Glutamatergic neuron (in vitro differentiated cells): ENCODE results near the gene CFLAR. TPM values are rescaled to one million over a fixed set of nuclear protein-coding genes. Genes with fewer than 3 reads are reported as not detected.

Source experiments
- DNase-seq: peaks from one replicate; pipeline ENCODE4 v3.0.0; 2022
- H3K27ac Mint-ChIP-seq: one replicate; pipeline ENCODE4 v1.8.0; 2020; ENCODE audit warnings: mild to moderate bottlenecking, mixed read lengths, inconsistent platforms; ENCODE audit not compliant: unreplicated experiment
- H3K27me3 Mint-ChIP-seq: one replicate; pipeline ENCODE4 v1.8.0; 2020; ENCODE audit warnings: mild to moderate bottlenecking, moderate library complexity, mixed read lengths, inconsistent platforms; ENCODE audit not compliant: unreplicated experiment
- H3K36me3 Mint-ChIP-seq: one replicate; pipeline ENCODE4 v1.8.0; 2020; ENCODE audit warnings: mild to moderate bottlenecking, mixed read lengths, inconsistent platforms; ENCODE audit not compliant: unreplicated experiment
- H3K4me1 Mint-ChIP-seq: one replicate; pipeline ENCODE4 v1.8.0; 2020; ENCODE audit warnings: mild to moderate bottlenecking, low read depth, mixed read lengths, inconsistent platforms; ENCODE audit not compliant: unreplicated experiment
- H3K4me3 Mint-ChIP-seq: one replicate; pipeline ENCODE4 v1.8.0; 2020; ENCODE audit warnings: mild to moderate bottlenecking, mixed read lengths, inconsistent platforms; ENCODE audit not compliant: unreplicated experiment
- H3K9me3 Mint-ChIP-seq: one replicate; pipeline ENCODE4 v1.8.0; 2020; ENCODE audit warnings: mild to moderate bottlenecking, moderate library complexity, mixed read lengths, inconsistent platforms; ENCODE audit not compliant: unreplicated experiment
- CTCF ChIP-seq: fragments of 200-600 bp; sonication (generic); IDR thresholded peaks from one replicate; pipeline ENCODE4 v1.5.0; 2021; ENCODE audit not compliant: partially characterized antibody, unreplicated experiment
- total RNA-seq: library from RNA; stranded (reverse); fragmentation: NEBNext Ultra II Directional; extraction: Animal tissue kit (Norgen Biotek cat#: 25700); gene quantifications from one replicate; pipeline ENCODE4 v1.2.1, GENCODE V29; 2021; ENCODE audit not compliant: unreplicated experiment

Gene CFLAR
- total RNA-seq, 1 donor from 2014 or later = 88.0 TPM

- no peak for DNase-seq
- H3K27me3 Mint-ChIP-seq = peaks cover 4% of the 10 kb centered on the region
- H3K36me3 Mint-ChIP-seq = no peaks in the 10 kb centered on the region
- no peak overlapping the region for H3K27ac Mint-ChIP-seq
- no peak for TF ChIP-seq CTCF
- H3K9me3 Mint-ChIP-seq = peaks cover 3% of the 10 kb centered on the region
- no peak overlapping the region for H3K4me3 Mint-ChIP-seq
- H3K4me1 Mint-ChIP-seq = no peaks in the 10 kb centered on the region
Observed at GRCh38 chr2:201100497-201100896, 15.5 kb upstream of the CFLAR start.

GRCh38 chr2:201105759-201106158, 10.2 kb upstream of the CFLAR start:
- Mint-ChIP-seq H3K36me3 (no peaks in the 10 kb centered on the region), H3K4me3 (no peak overlapping the region), H3K27ac (no peak overlapping the region), H3K4me1 (no peaks in the 10 kb centered on the region), H3K27me3 (peaks cover 2% of the 10 kb centered on the region), H3K9me3 (no peaks in the 10 kb centered on the region)
- TF ChIP-seq CTCF = no peak
- DNase-seq = no peak

GRCh38 chr2:201107624-201108023, 8.3 kb upstream of the CFLAR start:
- no peaks in the 10 kb centered on the region for H3K9me3 Mint-ChIP-seq
- H3K4me3 Mint-ChIP-seq = no peak overlapping the region
- H3K4me1 Mint-ChIP-seq = no peaks in the 10 kb centered on the region
- no peak overlapping the region for H3K27ac Mint-ChIP-seq
- peaks cover 2% of the 10 kb centered on the region for H3K27me3 Mint-ChIP-seq
- TF ChIP-seq CTCF = no peak
- no peak for DNase-seq
- no peaks in the 10 kb centered on the region for H3K36me3 Mint-ChIP-seq

GRCh38 chr2:201108341-201108740, 7.6 kb upstream of the CFLAR start:
- DNase-seq = no peak
- H3K27ac Mint-ChIP-seq = no peak overlapping the region
- no peaks in the 10 kb centered on the region for H3K4me1 Mint-ChIP-seq
- H3K36me3 Mint-ChIP-seq = no peaks in the 10 kb centered on the region
- H3K9me3 Mint-ChIP-seq = no peaks in the 10 kb centered on the region
- no peak overlapping the region for H3K4me3 Mint-ChIP-seq
- no peak for TF ChIP-seq CTCF
- H3K27me3 Mint-ChIP-seq = no peaks in the 10 kb centered on the region

- no peaks in the 10 kb centered on the region for H3K4me1 Mint-ChIP-seq
- H3K9me3 Mint-ChIP-seq = no peaks in the 10 kb centered on the region
- no peak overlapping the region for H3K27ac Mint-ChIP-seq
- no peaks in the 10 kb centered on the region for H3K36me3 Mint-ChIP-seq
- no peaks in the 10 kb centered on the region for H3K27me3 Mint-ChIP-seq
- no peak for DNase-seq
- H3K4me3 Mint-ChIP-seq = no peak overlapping the region
- no peak for TF ChIP-seq CTCF
Observed at GRCh38 chr2:201109186-201109585, 6.8 kb upstream of the CFLAR start.
